ENCODE measurements around the gene CIC. TPM values are rescaled to one million over a fixed set of nuclear protein-coding genes. Genes with fewer than 3 reads are reported as not detected.

The CIC gene
- total and polyA plus RNA-seq, 9 of the 15 experiments (the other 6 are each of a cell fraction or from before 2014, with no cell fraction given), result 0.07 to 44.7 (median 8.6) TPM

GRCh38 chr19:42253245-42254088 is 15.6 kb upstream of the CIC start (continued):
- TF ChIP-seq, protein P1, sequence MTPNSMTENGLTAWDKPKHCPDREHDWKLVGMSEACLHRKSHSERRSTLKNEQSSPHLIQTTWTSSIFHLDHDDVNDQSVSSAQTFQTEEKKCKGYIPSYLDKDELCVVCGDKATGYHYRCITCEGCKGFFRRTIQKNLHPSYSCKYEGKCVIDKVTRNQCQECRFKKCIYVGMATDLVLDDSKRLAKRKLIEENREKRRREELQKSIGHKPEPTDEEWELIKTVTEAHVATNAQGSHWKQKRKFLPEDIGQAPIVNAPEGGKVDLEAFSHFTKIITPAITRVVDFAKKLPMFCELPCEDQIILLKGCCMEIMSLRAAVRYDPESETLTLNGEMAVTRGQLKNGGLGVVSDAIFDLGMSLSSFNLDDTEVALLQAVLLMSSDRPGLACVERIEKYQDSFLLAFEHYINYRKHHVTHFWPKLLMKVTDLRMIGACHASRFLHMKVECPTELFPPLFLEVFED (CRISPR knock-in tag; conservative IDR thresholded peaks at IDR 0.05), result no peak
- TF ChIP-seq SRSF7 (optimal IDR thresholded peaks at IDR 0.05; ENCODE audit: low read depth, low read length) (no peak), EZH2 (IDR thresholded peaks at IDR 0.05; ENCODE audit: borderline replicate concordance, low read depth, low read length) (no peak), HNRNPL (IDR thresholded peaks at IDR 0.05; ENCODE audit: low read depth, low read length) (no peak), ILF3 (IDR thresholded peaks at IDR 0.05; ENCODE audit: borderline replicate concordance) (no peak), ZNF407 (IDR thresholded peaks at IDR 0.05; ENCODE audit: low read depth) (no peak), ZBTB34 (CRISPR knock-in tag; IDR thresholded peaks at IDR 0.05) (no peak), ZNF212 (CRISPR knock-in tag; IDR thresholded peaks at IDR 0.05) (no peak), RB1 (IDR thresholded peaks at IDR 0.05; ENCODE audit: low read depth) (no peak), TRIM25 (IDR thresholded peaks at IDR 0.05; ENCODE audit: borderline replicate concordance) (no peak), KLF1 (tag; IDR thresholded peaks at IDR 0.05) (no peak), MEIS2 (IDR thresholded peaks at IDR 0.05; ENCODE audit: partially characterized antibody) (no peak)
- TF ChIP-seq, protein P2, sequence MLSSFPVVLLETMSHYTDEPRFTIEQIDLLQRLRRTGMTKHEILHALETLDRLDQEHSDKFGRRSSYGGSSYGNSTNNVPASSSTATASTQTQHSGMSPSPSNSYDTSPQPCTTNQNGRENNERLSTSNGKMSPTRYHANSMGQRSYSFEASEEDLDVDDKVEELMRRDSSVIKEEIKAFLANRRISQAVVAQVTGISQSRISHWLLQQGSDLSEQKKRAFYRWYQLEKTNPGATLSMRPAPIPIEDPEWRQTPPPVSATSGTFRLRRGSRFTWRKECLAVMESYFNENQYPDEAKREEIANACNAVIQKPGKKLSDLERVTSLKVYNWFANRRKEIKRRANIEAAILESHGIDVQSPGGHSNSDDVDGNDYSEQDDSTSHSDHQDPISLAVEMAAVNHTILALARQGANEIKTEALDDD (IDR thresholded peaks at IDR 0.05), result no peak
